ENCODE results near the gene TMEM175.
"Not testable (repeated sequence)": the region's sequence is repeated elsewhere in the genome, so short reads cannot be mapped to it uniquely, and the experiment has no call there.

TMEM175 gene

DNA sequence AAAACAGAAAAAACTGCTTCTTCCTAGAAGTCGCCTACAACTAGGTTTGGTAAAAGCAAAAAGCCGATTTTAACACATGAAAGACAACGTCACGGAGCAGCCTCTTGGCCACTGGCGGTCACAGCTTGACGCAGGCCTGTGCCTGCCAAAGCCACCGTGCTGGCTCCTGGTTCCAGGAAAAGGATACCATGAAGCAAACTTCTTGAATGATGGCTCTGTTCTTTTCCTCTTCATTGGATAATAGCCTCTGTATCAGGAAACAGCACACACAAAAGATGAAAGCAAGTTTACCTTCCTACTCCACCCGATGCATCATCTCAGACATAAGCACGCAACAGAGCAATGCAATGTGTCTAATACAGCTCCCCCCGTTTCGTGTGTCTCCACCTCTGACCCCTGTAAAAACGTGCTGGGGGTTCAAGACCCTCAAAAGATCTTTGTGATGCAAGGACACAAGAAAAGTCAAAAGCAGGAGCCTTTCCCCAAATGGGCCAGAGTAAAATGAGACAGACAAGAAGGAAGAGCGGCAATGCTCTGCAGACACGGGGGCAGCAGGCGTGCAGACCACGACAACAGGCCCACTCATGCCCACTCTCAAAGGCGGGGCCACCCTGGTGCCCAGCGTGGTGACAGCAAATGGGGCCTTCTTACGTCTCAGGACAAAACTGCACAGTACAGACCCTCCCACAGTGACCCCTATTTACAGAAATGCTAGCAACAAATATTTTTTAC is 19.5 kb upstream of the TMEM175 start:
- in situ Hi-C loops (cut with HindIII; ENCODE audit: low pct_ligation_motif_present, low pct_unique_long_range_greater_than_20kb, low sequenced_read_pairs): no loop called here
- no peak for DNase-seq

DNA sequence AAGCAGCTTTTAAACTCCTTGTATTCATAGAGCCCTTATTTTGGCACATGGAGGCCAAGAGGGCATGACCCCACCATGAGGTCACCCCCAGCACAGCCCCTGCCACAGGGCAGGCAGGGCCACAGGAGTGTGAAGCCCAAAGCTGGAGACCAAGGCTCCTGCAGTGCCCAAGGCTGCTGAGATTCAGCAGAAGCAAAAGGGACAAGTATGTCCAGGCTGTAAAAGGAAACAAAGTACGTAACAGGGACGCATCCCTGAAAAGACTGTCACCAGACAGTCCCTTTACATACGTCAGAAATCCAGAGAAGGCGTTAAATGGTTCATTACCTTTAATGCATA is 19.0 kb upstream of the TMEM175 start:
- in situ Hi-C loops (cut with HindIII; ENCODE audit: low pct_ligation_motif_present, low pct_unique_long_range_greater_than_20kb, low sequenced_read_pairs): no loop called here
- DNase-seq: no peak

DNA sequence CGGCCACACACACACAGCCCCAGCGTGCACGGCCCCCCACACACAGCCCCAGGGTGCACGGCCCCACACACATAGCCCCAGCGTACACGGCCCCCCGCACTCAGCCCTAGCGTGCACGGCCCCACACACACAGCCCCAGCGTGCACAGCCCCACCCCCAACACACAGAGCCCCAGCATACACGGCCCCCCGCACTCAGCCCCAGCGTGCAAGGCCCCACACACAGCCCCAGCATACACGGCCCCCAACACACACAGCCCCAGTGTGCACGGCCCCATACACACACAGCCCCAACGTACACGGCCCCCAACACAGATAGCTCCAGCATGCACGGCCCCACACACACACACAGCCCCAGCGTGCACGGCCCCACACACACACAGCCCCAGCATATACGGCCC is 17.7 kb upstream of the TMEM175 start:
- in situ Hi-C loops (cut with HindIII; ENCODE audit: low pct_ligation_motif_present, low pct_unique_long_range_greater_than_20kb, low sequenced_read_pairs): no loop called here
- no peak for DNase-seq

DNA sequence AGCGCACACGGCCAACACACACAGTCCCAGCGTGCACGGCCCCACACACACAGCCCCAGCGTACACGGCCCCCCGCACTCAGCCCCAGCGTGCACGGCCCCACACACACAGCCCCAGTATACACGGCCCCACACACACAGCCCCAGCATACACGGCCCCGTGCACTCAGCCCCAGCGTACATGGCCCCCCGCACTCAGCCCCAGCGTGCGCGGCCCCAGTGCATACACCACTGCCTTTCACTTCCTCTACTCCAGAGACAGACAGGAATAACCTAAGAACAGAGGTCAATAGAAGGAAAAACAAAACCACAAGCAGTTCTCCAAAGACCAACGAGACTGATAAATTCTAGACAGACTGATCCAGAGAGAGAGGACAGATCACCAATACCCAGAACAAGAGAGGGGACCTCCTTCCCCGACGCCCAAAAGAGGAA is 17.2 kb upstream of the TMEM175 start:
- DNase-seq: no peak
- in situ Hi-C loops (cut with HindIII; ENCODE audit: low pct_ligation_motif_present, low pct_unique_long_range_greater_than_20kb, low sequenced_read_pairs): no loop called here

DNA sequence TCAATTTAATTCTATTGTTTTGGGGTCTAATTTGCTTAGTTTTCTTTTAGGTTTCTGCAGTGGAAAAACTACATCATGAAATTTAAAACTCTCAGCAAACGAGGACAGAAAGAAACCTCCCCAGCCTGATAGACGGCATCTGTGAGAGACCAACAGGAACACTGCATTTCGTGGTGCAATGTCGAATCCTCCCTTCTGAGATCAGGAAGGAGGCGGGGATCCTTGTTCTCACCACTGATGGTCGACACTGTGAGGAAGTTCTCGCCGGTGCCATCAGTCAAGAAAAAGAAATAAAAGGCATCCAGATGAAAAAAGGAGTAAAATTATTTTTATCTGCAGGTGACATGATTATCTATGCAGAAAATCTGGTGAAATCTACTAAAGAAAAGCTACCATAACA is 16.7 kb upstream of the TMEM175 start:
- in situ Hi-C loops (cut with HindIII; ENCODE audit: low pct_ligation_motif_present, low pct_unique_long_range_greater_than_20kb, low sequenced_read_pairs): no loop called here

DNA sequence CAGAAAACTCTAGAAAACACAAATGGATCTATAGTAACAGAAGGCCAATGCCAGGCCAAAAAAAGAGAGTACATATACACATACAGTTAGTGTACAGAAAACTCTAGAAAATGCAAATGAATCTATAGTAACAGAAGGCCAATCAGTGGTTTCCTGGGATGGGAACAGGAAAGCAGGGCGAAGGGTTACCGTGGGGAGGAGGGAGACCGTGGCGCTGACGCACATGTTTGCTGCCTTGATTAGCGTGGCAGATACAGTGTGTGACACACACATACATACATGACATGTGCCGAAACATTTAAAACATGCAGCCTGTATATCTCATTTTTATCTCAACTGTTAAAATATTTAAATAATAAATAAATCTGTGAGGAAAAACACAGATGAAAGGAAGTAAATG is 14.8 kb upstream of the TMEM175 start:
- in situ Hi-C loops (cut with HindIII; ENCODE audit: low pct_ligation_motif_present, low pct_unique_long_range_greater_than_20kb, low sequenced_read_pairs): no loop called here
- DNase-seq: no peak

More for the DNA sequence above, 16.7 kb upstream of the TMEM175 start:
- no peak for DNase-seq

DNA sequence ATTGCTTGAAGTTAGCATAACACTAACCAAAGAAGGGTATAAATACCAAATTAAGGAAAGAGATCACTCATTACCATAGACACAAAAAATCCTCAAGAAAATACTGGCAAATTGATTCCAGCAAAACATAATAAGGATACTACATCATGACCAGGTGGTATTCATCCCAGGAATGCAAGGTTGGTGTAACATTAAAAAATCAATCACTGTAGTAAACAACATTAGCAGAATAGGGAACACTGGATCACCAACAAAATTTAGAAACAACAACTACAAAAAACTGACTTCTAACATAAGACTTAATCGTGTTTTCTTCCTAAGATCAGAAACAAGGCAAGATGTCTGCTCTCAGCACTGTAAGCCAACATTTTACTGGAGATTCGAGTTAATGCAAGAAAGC is 14.3 kb upstream of the TMEM175 start:
- in situ Hi-C loops (cut with HindIII; ENCODE audit: low pct_ligation_motif_present, low pct_unique_long_range_greater_than_20kb, low sequenced_read_pairs): no loop called here
- DNase-seq: no peak

DNA sequence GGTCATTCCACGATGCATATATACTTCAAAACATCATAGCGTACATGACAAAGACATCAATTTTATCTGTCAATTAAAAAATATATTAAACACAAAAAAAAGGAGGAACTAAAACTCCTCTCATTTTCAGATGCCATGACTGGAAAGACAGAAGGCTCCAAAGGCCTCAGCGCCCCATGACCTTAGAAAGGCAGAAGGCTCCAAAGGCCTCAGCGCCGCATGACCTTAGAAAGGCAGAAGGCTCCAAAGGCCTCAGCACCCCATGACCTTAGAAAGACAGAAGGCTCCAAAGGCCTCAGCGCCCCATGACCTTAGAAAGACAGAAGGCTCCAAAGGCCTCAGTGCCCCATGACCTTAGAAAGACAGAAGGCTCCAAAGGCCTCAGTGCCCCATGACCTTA is 13.7 kb upstream of the TMEM175 start:
- DNase-seq; in situ Hi-C loops (cut with HindIII; ENCODE audit: low pct_ligation_motif_present, low pct_unique_long_range_greater_than_20kb, low sequenced_read_pairs): not testable (repeated sequence)

DNA sequence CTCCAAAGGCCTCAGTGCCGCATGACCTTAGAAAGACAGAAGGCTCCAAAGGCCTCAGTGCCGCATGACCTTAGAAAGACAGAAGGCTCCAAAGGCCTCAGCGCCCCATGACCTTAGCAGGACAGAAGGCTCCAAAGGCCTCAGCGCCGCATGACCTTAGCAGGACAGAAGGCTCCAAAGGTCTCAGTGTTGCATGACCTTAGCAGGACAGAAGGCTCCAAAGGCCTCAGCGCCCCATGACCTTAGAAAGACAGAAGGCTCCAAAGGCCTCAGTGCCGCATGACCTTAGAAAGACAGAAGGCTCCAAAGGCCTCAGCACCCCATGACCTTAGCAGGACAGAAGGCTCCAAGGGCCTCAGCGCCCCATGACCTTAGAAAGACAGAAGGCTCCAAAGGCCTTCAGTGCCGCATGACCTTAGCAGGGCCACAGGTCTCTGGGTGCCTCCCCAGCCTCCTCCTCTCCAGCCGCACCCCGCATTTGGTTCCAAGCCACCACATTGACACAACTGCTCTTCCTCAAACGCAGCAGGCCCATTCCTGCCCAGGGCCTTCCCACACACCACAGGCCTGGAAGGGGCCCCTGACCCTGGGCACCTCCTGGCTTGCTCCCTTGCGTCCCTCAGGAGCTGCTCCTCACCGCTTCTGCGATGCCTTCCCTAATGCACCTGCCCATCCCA is 13.1 kb upstream of the TMEM175 start:
- in situ Hi-C loops (cut with HindIII; ENCODE audit: low pct_ligation_motif_present, low pct_unique_long_range_greater_than_20kb, low sequenced_read_pairs); DNase-seq: not testable (repeated sequence)

DNA sequence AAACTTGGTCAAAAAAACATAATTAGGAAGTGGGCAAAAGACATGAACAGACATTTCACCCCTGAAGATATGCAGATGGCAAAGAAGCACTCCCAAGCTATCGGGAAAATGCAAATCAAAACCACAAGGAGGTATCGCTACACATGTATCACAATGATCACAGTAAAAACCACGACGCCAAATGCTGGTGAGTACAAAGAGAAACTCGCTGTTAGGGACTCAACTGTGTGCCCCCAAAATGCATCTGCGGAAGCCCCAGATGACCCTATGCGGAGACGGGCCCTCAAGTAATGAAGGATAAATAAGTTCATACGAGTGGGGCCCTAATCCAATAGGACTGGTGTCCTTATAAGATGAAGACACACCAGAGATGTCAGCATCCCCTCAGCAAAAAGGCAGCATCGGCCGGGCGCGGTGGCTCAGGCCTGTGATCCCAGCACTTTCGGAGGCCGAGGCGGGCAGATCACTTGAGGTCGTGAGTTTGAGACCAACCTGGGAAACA is 10.4 kb upstream of the TMEM175 start:
- in situ Hi-C loops (cut with HindIII; ENCODE audit: low pct_ligation_motif_present, low pct_unique_long_range_greater_than_20kb, low sequenced_read_pairs): no loop called here
- no peak for DNase-seq

DNA sequence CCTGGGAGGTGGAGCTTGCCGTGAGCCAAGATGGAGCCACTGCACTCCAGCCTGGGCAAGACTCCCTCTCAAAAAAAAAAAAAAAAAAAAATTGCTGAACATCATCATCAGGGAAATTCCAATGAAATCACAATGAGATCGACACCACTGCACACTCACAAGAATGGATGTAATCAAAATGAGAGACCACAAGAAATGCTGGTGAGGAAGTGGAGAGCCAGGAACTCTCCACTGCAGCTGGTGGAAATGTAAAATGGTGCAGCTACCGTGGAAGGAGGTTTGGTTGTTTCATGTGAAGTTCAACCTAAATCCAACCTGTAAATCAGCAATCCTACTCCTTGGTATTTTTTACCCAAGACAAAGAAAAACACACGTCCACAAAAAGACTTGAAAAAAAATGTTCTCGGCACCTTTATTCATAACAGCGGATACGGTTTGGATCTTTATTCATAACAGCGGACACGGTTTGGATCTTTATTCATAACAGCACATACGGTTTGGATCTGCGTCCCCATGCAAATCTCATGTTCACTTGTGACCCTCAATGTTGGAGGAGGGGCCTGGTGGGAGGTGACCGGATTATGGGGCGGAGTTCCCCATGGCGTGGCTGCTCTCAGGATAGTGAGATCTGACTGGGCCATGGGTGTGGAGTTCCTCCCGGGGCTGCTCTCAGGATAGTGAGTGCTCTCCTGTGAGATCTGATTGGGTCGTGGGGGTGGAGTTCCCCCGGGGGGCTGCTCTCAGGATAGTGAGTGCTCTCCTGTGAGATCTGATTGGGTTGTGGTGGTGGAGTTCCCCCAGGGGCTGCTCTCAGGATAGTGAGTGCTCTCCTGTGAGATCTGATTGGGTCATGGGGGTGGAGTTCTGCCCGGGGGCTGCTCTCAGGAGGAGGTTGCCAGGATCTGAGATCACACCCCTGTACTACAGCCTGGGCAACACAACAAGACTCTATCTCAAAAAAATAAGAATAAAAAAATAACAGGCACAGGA is 7.9 kb upstream of the TMEM175 start:
- no peak for DNase-seq
- in situ Hi-C loops (cut with HindIII; ENCODE audit: low pct_ligation_motif_present, low pct_unique_long_range_greater_than_20kb, low sequenced_read_pairs): no loop called here

DNA sequence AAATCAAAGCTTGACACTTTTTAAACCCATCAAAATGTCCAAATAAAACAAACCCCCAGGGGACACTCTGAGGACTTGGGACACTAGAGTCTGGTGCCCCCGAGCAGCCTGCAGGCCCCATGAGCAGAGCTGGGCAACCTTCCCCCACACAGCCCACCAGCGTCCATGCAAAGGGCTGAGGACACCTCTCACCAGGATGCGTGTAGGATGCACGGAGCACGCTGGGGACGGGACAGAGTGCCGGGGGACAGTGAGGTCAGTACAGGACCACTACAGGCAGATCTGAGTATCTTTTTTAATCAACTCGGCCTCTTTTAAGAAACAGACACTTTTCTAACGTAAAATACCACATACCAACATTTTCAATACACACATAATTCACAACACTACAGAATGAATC is 7.1 kb upstream of the TMEM175 start:
- in situ Hi-C loops (cut with HindIII; ENCODE audit: low pct_ligation_motif_present, low pct_unique_long_range_greater_than_20kb, low sequenced_read_pairs): no loop called here
- no peak for DNase-seq

DNA sequence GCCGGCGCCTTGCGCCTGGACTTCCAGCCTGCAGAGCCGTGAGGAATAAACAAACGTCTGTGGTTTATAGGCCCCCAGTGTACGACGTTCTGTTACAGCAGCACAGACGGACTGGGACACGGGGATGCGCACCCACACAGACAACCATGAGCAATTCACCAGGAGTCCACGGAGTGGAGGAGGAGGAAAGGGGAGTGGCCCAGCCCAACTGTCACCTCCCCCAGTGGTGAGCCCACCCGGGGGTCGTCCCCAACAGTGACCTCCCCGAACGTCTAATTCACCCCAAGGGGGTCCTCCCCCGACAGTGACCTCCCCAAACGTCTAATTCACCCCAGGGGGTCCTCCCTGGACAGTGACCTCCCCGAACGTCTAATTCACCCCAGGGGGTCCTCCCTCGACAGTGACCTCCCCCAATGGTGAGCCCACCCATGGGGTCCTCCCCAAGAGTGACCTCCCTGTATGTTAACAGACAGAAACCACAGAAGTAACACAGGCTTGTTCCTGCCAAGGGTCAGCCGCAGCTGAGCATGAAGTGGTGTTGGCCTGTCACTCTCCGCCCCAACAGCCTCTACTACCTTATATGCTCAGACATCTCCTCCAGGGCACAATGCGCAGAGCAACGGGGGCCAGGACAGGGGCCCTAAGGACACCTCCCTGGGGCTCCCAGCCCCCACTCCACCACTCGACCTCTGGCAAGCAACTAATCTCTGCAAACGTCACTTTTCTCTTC is 6.3 kb upstream of the TMEM175 start:
- in situ Hi-C loops (cut with HindIII; ENCODE audit: low pct_ligation_motif_present, low pct_unique_long_range_greater_than_20kb, low sequenced_read_pairs): no loop called here

DNA sequence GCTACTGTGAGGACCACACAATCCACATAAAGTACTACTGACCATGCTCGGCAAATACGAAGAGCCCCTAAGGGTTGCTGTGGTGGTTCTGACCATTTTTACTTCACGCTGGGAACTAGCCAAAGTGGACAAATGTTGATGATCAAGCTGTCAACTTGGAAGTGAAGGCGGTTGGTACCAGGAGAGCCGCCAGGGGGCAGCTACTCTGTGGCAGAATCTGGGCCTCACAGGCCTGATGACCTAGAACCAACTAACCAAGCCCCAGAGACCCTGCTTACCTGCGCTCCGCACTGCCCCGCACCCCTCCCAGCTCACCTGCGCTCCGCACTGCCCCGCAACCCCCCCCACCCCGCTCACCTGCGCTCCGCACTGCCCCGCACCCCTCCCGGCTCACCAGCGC is 5.7 kb upstream of the TMEM175 start:
- DNase-seq: peak; percentile 30
- in situ Hi-C loops (cut with HindIII; ENCODE audit: low pct_ligation_motif_present, low pct_unique_long_range_greater_than_20kb, low sequenced_read_pairs): no loop called here

More for the DNA sequence above, 6.3 kb upstream of the TMEM175 start:
- DNase-seq: no peak

DNA sequence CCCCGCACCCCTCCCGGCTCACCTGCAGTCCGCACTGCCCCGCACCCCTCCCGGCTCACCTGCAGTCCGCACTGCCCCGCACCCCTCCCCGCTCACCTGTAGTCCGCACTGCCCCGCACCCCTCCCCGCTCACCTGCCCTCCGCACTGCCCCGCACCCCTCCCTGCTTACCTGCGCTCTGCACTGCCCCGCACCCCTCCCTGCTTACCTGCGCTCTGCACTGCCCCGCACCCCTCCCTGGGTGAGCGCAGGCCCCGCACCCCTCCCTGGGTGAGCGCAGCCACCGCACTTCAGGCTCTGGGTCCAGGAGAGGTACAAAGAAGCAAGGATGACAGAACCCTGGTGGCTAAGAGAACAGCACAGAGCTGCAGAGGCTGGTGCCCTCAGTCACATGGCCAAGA is 4.7 kb upstream of the TMEM175 start:
- in situ Hi-C loops (cut with HindIII; ENCODE audit: low pct_ligation_motif_present, low pct_unique_long_range_greater_than_20kb, low sequenced_read_pairs); DNase-seq: not testable (repeated sequence)

DNA sequence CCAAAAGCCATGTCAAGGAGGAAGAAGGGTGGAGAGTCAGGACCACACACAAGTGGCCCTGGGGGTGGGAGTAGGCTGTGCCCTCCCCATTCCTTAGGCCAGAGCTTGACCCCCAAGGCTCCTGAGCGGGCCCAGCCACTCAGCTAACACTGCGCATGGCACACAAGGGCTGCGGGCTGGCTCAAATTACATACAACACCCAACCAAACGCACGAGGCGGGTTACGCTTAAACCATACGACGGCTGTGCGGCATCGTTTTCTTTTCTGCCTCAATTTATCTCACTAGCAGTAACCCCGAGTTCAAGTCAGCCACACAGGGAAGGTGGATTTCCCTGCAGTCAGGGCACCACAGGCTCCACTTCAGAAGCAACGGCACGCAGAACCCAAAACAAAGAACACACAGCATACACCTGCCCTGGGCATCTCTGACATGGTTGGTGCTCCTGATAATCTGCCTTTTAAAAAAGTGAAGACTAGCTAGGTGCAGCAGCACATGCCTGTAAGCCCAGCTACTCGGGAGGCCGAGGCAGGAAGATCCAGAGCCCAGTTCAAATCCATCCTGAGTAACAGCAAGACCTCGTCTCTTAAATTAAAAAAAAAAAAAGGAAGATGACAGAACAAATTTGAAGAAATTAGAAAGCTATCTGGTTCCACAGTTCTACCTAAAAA is 3.0 kb upstream of the TMEM175 start:
- DNase-seq: no peak
- in situ Hi-C loops (cut with HindIII; ENCODE audit: low pct_ligation_motif_present, low pct_unique_long_range_greater_than_20kb, low sequenced_read_pairs): no loop called here

DNA sequence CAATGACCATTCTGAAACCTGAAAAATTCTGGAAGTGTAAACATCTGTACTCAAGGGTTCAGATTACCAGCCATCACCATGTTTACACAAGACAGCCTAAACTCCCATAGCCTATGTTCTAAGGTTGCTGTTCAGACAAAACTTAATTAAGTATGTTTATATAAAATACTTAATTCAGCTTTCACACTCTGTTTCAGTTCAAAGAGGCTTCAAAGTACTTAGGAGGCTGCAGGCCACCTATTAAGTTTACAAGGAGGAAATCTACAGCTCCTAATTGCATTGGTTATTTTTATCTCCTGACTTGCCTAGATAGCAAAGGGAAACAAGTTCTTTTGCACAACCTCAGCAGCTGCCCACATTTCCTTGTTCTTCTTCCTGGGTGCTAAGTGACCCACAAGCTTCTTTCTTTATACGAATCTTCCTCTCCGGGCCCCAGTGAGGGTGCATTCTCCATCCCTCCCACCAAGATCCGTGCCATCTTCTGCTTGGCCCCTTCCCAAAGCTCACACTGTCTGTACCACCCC is 2.2 kb upstream of the TMEM175 start:
- in situ Hi-C loops (cut with HindIII; ENCODE audit: low pct_ligation_motif_present, low pct_unique_long_range_greater_than_20kb, low sequenced_read_pairs): no loop called here
- no peak for DNase-seq

DNA sequence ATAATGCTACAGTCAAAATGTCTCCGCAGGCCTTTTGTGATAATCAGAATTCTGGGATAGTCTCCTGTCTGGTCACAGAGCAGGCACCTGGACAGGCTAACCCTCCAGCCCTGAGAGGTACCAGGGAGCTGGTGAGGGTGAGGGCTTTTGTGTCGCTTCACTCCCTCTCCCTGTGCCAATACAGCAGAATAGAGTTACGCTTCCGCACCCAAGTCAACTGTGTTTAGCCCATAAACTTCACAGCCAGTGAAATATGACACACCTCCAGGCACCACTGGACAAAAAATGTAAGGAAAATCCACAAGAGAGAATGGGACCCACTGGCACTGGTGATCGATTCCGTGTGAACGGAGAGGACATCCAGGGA is 1.4 kb upstream of the TMEM175 start:
- in situ Hi-C loops (cut with HindIII; ENCODE audit: low pct_ligation_motif_present, low pct_unique_long_range_greater_than_20kb, low sequenced_read_pairs): no loop called here
- no peak for DNase-seq

All from ACHN (cell line).